ENCODE measurements around the gene ZSCAN5A. TPM values are rescaled to one million over a fixed set of nuclear protein-coding genes. Genes with fewer than 3 reads are reported as not detected.
"Not testable (repeated sequence)": the region's sequence is repeated elsewhere in the genome, so short reads cannot be mapped to it uniquely, and the experiment has no call there.

ZSCAN5A gene
- total RNA-seq, 1 donor from 2014 or later, result 8.9 TPM

DNA sequence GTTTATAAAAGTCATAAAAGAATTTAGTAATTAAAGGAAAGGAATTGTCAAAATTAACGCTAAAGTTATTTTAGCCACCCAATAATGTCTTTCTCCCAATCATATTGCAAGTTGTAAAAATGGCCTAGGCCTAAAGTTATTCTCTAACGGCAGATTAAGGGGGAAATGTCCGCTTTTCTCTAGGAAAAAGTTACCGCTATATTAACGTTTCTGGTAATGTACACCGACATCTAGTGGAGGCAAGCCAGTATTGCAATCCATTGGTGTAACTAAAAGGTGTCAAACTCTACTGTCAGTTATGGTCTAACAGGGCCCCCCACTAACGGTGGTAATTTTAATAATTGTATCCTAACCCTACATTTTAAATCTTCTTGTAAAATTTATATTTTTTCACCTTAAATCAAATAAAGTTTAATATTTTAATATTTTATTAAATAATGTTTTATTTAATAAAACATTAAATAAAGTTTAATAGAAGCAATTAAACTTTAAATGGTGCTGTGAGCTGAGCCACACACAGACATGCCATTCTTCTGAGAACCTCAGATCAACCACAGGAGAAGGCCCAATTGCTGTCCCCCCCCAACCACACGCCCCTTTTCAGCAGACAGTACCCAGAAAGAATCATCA lies 35.9 kb upstream of the ZSCAN5A start:
- H3K36me3 Mint-ChIP-seq (ENCODE audit: unreplicated experiment), result no peaks in the 10 kb centered on the region
- no peaks in the 10 kb centered on the region for H3K9me3 Mint-ChIP-seq (ENCODE audit: unreplicated experiment)
- no peaks in the 10 kb centered on the region for H3K4me1 Mint-ChIP-seq (ENCODE audit: unreplicated experiment)
- DNase-seq (ENCODE audit: extremely low spot score, unreplicated experiment), result no peak
- no peaks in the 10 kb centered on the region for H3K27me3 Mint-ChIP-seq (ENCODE audit: unreplicated experiment)
- H3K4me3 Mint-ChIP-seq (ENCODE audit: unreplicated experiment), result no peak overlapping the region
- H3K27ac Mint-ChIP-seq (ENCODE audit: unreplicated experiment), result no peak overlapping the region
- peak; percentile 76 for TF ChIP-seq CTCF (IDR thresholded peaks at IDR 0.05)

DNA sequence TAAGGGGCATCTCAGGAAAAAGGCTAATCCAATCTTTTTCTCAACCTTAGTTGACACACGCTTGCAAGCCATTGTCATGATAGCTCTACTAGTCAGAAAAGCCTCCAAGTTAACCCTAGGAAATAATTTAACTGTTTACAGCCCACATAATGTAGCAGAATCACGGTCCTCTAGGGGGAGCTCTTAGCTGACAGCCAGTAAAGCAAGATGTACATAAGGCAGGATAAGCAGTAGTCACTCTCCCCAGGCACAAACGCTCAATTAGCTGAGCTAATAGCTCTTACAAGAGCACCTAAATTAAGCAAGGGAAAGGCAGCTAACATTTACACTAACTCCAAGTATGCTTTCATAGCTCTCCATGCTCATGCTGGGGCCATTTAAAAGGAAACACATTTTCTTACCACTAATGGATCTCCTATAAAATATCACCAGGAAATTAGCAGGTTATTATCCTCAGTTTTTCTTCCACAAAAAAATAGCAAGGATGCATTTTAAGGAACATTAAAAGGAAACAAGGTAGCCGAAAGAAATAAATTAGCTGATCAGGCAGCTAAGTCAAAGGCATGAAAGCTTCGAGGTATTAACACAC lies 33.7 kb upstream of the ZSCAN5A start:
- H3K36me3 Mint-ChIP-seq (ENCODE audit: unreplicated experiment), result no peaks in the 10 kb centered on the region

GRCh38 chr19:56347163-56347778 lies 32.6 kb upstream of the ZSCAN5A start:
- Mint-ChIP-seq H3K36me3 (ENCODE audit: unreplicated experiment) (no peaks in the 10 kb centered on the region), H3K4me3 (ENCODE audit: unreplicated experiment) (no peak overlapping the region), H3K9me3 (ENCODE audit: unreplicated experiment) (peaks cover 14% of the 10 kb centered on the region), H3K27me3 (ENCODE audit: unreplicated experiment) (no peaks in the 10 kb centered on the region), H3K4me1 (ENCODE audit: unreplicated experiment) (no peaks in the 10 kb centered on the region), H3K27ac (ENCODE audit: unreplicated experiment) (no peak overlapping the region)
- DNase-seq (ENCODE audit: extremely low spot score, unreplicated experiment), result no peak
- TF ChIP-seq CTCF (IDR thresholded peaks at IDR 0.05), result no peak

More for the DNA sequence above, 33.7 kb upstream of the ZSCAN5A start:
- H3K27ac Mint-ChIP-seq (ENCODE audit: unreplicated experiment), result no peak overlapping the region
- DNase-seq (ENCODE audit: extremely low spot score, unreplicated experiment), result no peak
- H3K9me3 Mint-ChIP-seq (ENCODE audit: unreplicated experiment), result peaks cover 3% of the 10 kb centered on the region
- no peaks in the 10 kb centered on the region for H3K27me3 Mint-ChIP-seq (ENCODE audit: unreplicated experiment)
- no peak for TF ChIP-seq CTCF (IDR thresholded peaks at IDR 0.05)
- H3K4me3 Mint-ChIP-seq (ENCODE audit: unreplicated experiment), result no peak overlapping the region
- no peaks in the 10 kb centered on the region for H3K4me1 Mint-ChIP-seq (ENCODE audit: unreplicated experiment)

DNA sequence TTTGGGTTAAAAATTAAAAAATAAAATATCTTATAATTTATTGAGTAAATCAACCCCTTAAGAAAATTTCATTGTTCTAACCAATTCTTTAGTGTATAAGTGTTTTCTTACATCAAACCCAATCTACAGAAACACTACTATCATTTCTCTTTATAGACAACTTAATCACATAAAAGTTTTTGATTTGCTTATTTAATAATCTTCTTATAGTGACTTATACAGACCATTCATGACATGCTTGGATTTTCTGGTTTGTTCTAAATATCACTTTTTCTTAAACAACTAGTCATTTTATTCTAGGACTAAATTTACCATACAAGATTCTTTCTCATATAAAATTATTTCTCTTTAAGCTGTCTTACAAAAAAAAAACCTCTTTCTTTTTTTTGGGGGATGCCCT lies 27.3 kb upstream of the ZSCAN5A start:
- Mint-ChIP-seq H3K27ac (ENCODE audit: unreplicated experiment) (no peak overlapping the region), H3K36me3 (ENCODE audit: unreplicated experiment) (no peaks in the 10 kb centered on the region), H3K4me3 (ENCODE audit: unreplicated experiment) (no peak overlapping the region), H3K27me3 (ENCODE audit: unreplicated experiment) (no peaks in the 10 kb centered on the region), H3K9me3 (ENCODE audit: unreplicated experiment) (peaks cover 27% of the 10 kb centered on the region), H3K4me1 (ENCODE audit: unreplicated experiment) (no peaks in the 10 kb centered on the region)
- DNase-seq (ENCODE audit: extremely low spot score, unreplicated experiment), result no peak
- TF ChIP-seq CTCF (IDR thresholded peaks at IDR 0.05), result no peak

GRCh38 chr19:56339031-56339430 lies 24.4 kb upstream of the ZSCAN5A start:
- H3K4me1 Mint-ChIP-seq (ENCODE audit: unreplicated experiment); H3K36me3 Mint-ChIP-seq (ENCODE audit: unreplicated experiment); H3K27ac Mint-ChIP-seq (ENCODE audit: unreplicated experiment); H3K4me3 Mint-ChIP-seq (ENCODE audit: unreplicated experiment); H3K27me3 Mint-ChIP-seq (ENCODE audit: unreplicated experiment); DNase-seq (ENCODE audit: extremely low spot score, unreplicated experiment): not testable (repeated sequence)
- peaks cover 31% of the 10 kb centered on the region for H3K9me3 Mint-ChIP-seq (ENCODE audit: unreplicated experiment)

- not testable (repeated sequence) for H3K27me3 Mint-ChIP-seq (ENCODE audit: unreplicated experiment); H3K4me3 Mint-ChIP-seq (ENCODE audit: unreplicated experiment); H3K27ac Mint-ChIP-seq (ENCODE audit: unreplicated experiment); H3K4me1 Mint-ChIP-seq (ENCODE audit: unreplicated experiment); DNase-seq (ENCODE audit: extremely low spot score, unreplicated experiment); H3K36me3 Mint-ChIP-seq (ENCODE audit: unreplicated experiment)
- peaks cover 24% of the 10 kb centered on the region for H3K9me3 Mint-ChIP-seq (ENCODE audit: unreplicated experiment)
Observed at GRCh38 chr19:56337077-56337476, 22.4 kb upstream of the ZSCAN5A start.

GRCh38 chr19:56335371-56335770 lies 20.7 kb upstream of the ZSCAN5A start:
- not testable (repeated sequence) for H3K36me3 Mint-ChIP-seq (ENCODE audit: unreplicated experiment); H3K4me3 Mint-ChIP-seq (ENCODE audit: unreplicated experiment); H3K4me1 Mint-ChIP-seq (ENCODE audit: unreplicated experiment); H3K27me3 Mint-ChIP-seq (ENCODE audit: unreplicated experiment); DNase-seq (ENCODE audit: extremely low spot score, unreplicated experiment); H3K27ac Mint-ChIP-seq (ENCODE audit: unreplicated experiment)
- H3K9me3 Mint-ChIP-seq (ENCODE audit: unreplicated experiment), result peaks cover 19% of the 10 kb centered on the region
